Uterus (tissue), 4 donors: ENCODE data around the gene SLC8B1. TPM values are rescaled to one million over a fixed set of nuclear protein-coding genes. Genes with fewer than 3 reads are reported as not detected.

Experiments
- DNase-seq, 2 donors: peaks; one replicate each; pipeline ENCODE4 v3.0.0-alpha.2; 2019 to 2020
- H3K27ac ChIP-seq, 2 donors: fragments of 200-600 bp; sonication (generic); 1 replicate in 1 of 2; 2 replicates in 1 of 2; pipeline ENCODE4 v1.5.1; 2016 to 2018
- H3K27me3 ChIP-seq, 2 donors: fragments of 200-600 bp; sonication (generic); one replicate each; pipeline ENCODE4 v1.5.1; 2018 to 2019; ENCODE audit warnings: control low read depth in 1 of 2
- H3K36me3 ChIP-seq, 2 donors: fragments of 200-600 bp; sonication (generic); one replicate each; pipeline ENCODE4 v1.5.1; 2019; ENCODE audit warnings: control low read depth in 1 of 2
- H3K4me1 ChIP-seq, 2 donors: fragments of 200-600 bp; sonication (generic); one replicate each; pipeline ENCODE4 v1.5.1; 2018 to 2019; ENCODE audit warnings: control low read depth in 1 of 2
- H3K4me3 ChIP-seq, 2 donors: fragments of 200-600 bp; sonication (generic); 1 replicate in 1 of 2; 2 replicates in 1 of 2; pipeline ENCODE4 v1.5.1; 2018 to 2019; ENCODE audit warnings: mild to moderate bottlenecking in 1 of 2
- H3K9me3 ChIP-seq, 2 donors: fragments of 200-600 bp; sonication (generic); one replicate each; pipeline ENCODE4 v1.5.1; 2019; ENCODE audit warnings: control low read depth in 1 of 2
- POLR2A ChIP-seq, 2 donors: fragments of 450-650 bp; IDR thresholded peaks; one replicate each; pipeline ENCODE4 v1.6.1; 2016; ENCODE audit warnings: antibody characterized with exemption in 2 of 2, mild to moderate bottlenecking in 1 of 2, moderate library complexity in 1 of 2
- intact Hi-C: fragments of 100-400 bp; cut with DNase I; formaldehyde crosslinking; loops from one replicate; pipeline ENCODE4 v1.15.1; 2023; ENCODE audit warnings: low total_unique reads
- total RNA-seq, 4 donors: library from RNA; depleted of rRNA in 3 of 4; stranded (reverse); fragments of >200 nt in 3 of 4; gene quantifications; one replicate each; pipeline versions ENCODE4 v1.1.0 to v1.2.4, GENCODE V29; 2014 to 2023
- TF ChIP-seq, protein P1 (sequence below), 4 experiments: fragments of 200-600 bp in 2 of 4; fragments of 450-650 bp in 2 of 4; sonication (generic) in 2 of 4; IDR thresholded peaks; one replicate each; pipeline ENCODE4 v1.5.1; 2016 to 2019; ENCODE audit warnings: antibody characterized with exemption in 4 of 4, mild to moderate bottlenecking in 2 of 4, moderate library complexity in 1 of 4
- donor health status: DM: yes; HTN: yes; CAD: no.

Gene SLC8B1
- total RNA-seq, 4 donors from 2014 or later, result 14.2 to 47.1 (median 36.2) TPM

DNA sequence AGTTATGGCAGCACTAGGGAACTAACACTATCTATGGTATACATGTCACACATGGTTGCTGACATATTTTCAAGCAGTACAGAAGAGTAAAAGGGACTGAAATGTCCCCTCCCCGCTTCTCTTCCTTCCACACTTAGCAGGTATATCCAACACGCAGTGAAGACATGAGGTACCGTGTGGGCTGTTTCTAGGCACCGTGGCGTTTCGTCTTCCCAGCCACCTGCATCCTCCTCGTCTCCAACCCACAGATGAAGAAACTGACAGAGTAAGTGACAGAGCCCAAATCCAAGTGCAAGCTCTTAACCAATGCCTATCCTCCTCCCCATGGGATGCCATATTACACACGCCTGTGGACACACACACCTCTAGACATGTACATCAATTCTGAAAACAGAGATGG is 32.4 kb downstream of the SLC8B1 start:
- no peaks in the 10 kb centered on the region for H3K36me3 ChIP-seq
- no peak overlapping the region for H3K27ac ChIP-seq
- no peak for TF ChIP-seq POLR2A (IDR thresholded peaks at IDR 0.05)
- TF ChIP-seq, protein P1, sequence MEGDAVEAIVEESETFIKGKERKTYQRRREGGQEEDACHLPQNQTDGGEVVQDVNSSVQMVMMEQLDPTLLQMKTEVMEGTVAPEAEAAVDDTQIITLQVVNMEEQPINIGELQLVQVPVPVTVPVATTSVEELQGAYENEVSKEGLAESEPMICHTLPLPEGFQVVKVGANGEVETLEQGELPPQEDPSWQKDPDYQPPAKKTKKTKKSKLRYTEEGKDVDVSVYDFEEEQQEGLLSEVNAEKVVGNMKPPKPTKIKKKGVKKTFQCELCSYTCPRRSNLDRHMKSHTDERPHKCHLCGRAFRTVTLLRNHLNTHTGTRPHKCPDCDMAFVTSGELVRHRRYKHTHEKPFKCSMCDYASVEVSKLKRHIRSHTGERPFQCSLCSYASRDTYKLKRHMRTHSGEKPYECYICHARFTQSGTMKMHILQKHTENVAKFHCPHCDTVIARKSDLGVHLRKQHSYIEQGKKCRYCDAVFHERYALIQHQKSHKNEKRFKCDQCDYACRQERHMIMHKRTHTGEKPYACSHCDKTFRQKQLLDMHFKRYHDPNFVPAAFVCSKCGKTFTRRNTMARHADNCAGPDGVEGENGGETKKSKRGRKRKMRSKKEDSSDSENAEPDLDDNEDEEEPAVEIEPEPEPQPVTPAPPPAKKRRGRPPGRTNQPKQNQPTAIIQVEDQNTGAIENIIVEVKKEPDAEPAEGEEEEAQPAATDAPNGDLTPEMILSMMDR (IDR thresholded peaks at IDR 0.05), result no peak
- H3K27me3 ChIP-seq, result no peaks in the 10 kb centered on the region
- no peak overlapping the region for H3K4me3 ChIP-seq
- H3K9me3 ChIP-seq, result no peaks in the 10 kb centered on the region
- intact Hi-C loops, result no loop called here
- DNase-seq, result no peak
- peaks cover 0 to 17% of the 10 kb centered on the region in 2 donors for H3K4me1 ChIP-seq

DNA sequence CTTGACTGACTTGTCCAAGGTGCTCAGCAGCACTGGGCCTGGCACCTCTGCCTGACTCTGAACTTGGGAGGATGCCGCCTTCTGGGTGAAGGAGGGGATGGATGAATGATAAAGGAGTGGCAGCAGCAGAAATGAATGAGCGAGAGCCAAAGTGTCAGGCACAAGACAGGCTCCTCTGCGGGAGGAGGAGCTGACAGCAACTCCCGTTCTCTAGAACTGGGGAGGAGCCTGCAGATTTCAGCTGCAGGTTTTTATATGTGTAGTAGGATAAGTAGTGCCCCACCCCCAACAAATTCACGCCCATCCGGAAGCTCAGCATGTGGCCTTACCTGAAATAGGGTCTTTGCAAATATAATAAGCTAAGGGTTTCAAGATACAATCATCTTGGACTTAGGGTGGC is 33.1 kb downstream of the SLC8B1 start:
- H3K9me3 ChIP-seq, result no peaks in the 10 kb centered on the region
- no peak overlapping the region for H3K27ac ChIP-seq
- no peak for DNase-seq
- TF ChIP-seq POLR2A (IDR thresholded peaks at IDR 0.05), result no peak
- TF ChIP-seq, protein P1 (IDR thresholded peaks at IDR 0.05), result no peak
- no peaks in the 10 kb centered on the region for H3K27me3 ChIP-seq
- H3K36me3 ChIP-seq, result no peaks in the 10 kb centered on the region
- intact Hi-C loops, result no loop called here
- H3K4me3 ChIP-seq, result no peak overlapping the region
- peaks cover 0 to 17% of the 10 kb centered on the region in 2 donors for H3K4me1 ChIP-seq

DNA sequence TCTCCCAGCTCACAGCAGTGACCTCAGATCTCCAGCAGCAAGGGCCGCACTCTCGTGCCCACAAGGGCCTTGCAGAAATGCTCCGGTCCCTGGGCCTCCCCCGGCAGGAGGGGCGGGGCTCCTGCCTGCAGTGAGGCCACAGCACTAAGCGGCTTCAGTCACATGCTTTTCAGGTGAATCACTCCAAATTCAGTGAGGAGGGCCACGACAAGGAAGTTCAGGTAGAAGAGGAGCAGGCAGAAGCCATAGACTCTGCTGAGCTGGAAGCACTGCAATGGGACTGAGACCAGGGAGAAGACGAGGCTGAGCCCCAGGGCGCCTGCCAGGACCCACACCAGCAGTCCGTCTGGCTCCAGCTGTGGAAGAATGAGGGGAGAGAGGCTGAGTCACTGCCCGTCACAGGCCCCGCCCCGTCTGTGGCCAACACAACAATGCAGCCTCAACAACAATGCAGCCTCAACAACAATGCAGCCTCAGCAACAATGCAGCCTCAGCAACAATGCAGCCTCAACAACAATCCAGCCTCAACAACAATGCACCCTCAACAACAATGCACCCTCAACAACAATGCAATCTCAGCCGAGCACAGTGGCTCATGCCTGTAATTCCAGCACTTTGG is 35.2 kb downstream of the SLC8B1 start:
- H3K4me1 ChIP-seq, result peaks cover 0 to 17% of the 10 kb centered on the region in 2 donors
- TF ChIP-seq, protein P1 (IDR thresholded peaks at IDR 0.05), result no peak
- TF ChIP-seq POLR2A (IDR thresholded peaks at IDR 0.05), result no peak
- intact Hi-C loops, result no loop called here
- no peaks in the 10 kb centered on the region for H3K36me3 ChIP-seq
- peak; percentile 49 to 59 for DNase-seq
- H3K9me3 ChIP-seq, result no peaks in the 10 kb centered on the region
- no peak overlapping the region for H3K4me3 ChIP-seq
- peak overlapping the region; percentile 53 to 55 for H3K27ac ChIP-seq
- no peaks in the 10 kb centered on the region for H3K27me3 ChIP-seq

DNA sequence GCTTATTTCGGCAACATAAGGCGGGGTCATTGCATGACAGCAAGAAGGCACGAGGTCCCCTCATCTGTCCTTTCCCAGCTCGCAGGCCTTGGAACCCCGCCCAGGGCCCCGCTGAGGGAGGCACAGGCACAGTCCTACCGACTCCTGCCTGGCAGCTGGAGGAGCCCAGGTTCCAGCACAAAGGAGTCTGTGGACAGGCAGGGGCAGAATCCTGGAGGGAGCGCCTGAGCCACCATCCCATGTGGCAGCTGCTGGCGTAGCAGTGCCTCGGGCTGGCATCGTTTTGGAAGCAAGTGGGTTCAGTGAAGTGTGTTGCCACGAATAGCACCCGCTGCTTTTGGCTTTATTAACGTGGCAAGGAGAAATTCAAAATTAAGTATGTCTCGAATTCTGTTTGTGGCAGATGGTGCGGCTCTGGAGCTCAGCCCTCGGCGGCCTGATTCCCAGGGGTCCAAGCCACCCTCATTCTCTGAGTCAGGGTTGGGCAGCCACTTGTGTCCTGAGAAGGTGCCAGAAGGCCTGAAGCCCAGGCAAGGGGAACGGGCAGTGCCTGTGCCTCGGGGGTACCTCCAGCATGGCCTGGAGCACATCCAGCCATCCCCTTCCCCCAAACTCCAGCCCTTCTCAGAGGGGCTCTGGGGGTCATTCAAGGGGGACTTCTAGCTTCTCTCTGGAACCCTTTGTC is 35.9 kb downstream of the SLC8B1 start:
- intact Hi-C loops, result no loop called here
- Histone ChIP-seq H3K27ac (peak overlapping the region; percentile 53 to 55), H3K4me3 (no peak overlapping the region)

DNA sequence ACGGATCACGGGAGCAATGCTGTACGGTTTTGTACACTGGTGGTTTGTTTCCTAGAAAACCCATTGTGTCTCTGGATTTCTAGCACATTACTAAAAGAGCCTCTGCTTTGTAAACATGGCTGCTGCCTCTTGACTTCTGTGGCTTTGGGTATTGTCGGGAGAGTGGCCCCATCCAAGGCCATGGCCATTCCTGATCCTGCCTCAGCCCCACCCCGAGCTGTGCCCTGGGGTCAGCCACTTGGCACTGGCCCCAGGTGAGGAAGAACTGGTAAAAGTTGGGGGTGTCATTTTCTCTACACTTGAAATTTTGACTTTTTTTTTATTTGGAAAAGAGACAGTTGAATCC is 36.5 kb downstream of the SLC8B1 start:
- Histone ChIP-seq H3K4me1 (peaks cover 0 to 17% of the 10 kb centered on the region in 2 donors), H3K27ac (peak overlapping the region in 1 of 2 donors; percentile 55), H3K9me3 (no peaks in the 10 kb centered on the region), H3K27me3 (no peaks in the 10 kb centered on the region), H3K4me3 (no peak overlapping the region), H3K36me3 (no peaks in the 10 kb centered on the region)
- intact Hi-C loops, result no loop called here
- DNase-seq, result no peak
- no peak for TF ChIP-seq POLR2A (IDR thresholded peaks at IDR 0.05)
- TF ChIP-seq, protein P1 (IDR thresholded peaks at IDR 0.05), result no peak

More for the DNA sequence above, 35.9 kb downstream of the SLC8B1 start:
- Histone ChIP-seq H3K9me3 (no peaks in the 10 kb centered on the region), H3K4me1 (peaks cover 0 to 17% of the 10 kb centered on the region in 2 donors), H3K36me3 (no peaks in the 10 kb centered on the region), H3K27me3 (no peaks in the 10 kb centered on the region)
- peak; percentile 37 to 40 for DNase-seq
- TF ChIP-seq, protein P1 (IDR thresholded peaks at IDR 0.05), result no peak
- TF ChIP-seq POLR2A (IDR thresholded peaks at IDR 0.05), result no peak
